Thymus (tissue), 11 donors: ENCODE data around the gene SNX2. TPM values are rescaled to one million over a fixed set of nuclear protein-coding genes. Genes with fewer than 3 reads are reported as not detected.

Experiments
- DNase-seq, 9 donors: peaks; one replicate each; pipeline ENCODE4 v3.0.0-alpha.2; 2013; ENCODE audit warnings: low spot score in 9 of 9, low read depth in 6 of 9, missing footprints in 1 of 9
- H3K27ac ChIP-seq, 2 donors: one replicate each; pipeline ENCODE4 v1.5.1; 2013; ENCODE audit warnings: control low read depth in 1 of 2, low read depth in 1 of 2, low read length in 1 of 2, mild to moderate bottlenecking in 1 of 2, moderate library complexity in 1 of 2
- H3K27me3 ChIP-seq, 2 donors: one replicate each; pipeline ENCODE4 v1.5.1; 2013; ENCODE audit warnings: low read length in 1 of 2; ENCODE audit not compliant: control insufficient read depth in 2 of 2, insufficient read depth in 1 of 2
- H3K36me3 ChIP-seq, 2 donors: one replicate each; pipeline ENCODE4 v1.5.1; 2013; ENCODE audit warnings: low read length in 1 of 2, mild to moderate bottlenecking in 1 of 2, moderate library complexity in 1 of 2; ENCODE audit not compliant: control insufficient read depth in 2 of 2, insufficient read depth in 2 of 2
- H3K4me1 ChIP-seq, 2 donors: one replicate each; pipeline ENCODE4 v1.5.1; 2013; ENCODE audit warnings: low read length in 2 of 2; ENCODE audit not compliant: control insufficient read depth in 2 of 2, insufficient read depth in 2 of 2
- H3K4me3 ChIP-seq, 2 donors: one replicate each; pipeline ENCODE4 v1.5.1; 2013; ENCODE audit warnings: low read length in 2 of 2, control low read depth in 1 of 2, mild to moderate bottlenecking in 1 of 2
- H3K9me3 ChIP-seq, 2 donors: one replicate each; pipeline ENCODE4 v1.5.1; 2013; ENCODE audit warnings: low read length in 1 of 2, mild to moderate bottlenecking in 1 of 2; ENCODE audit not compliant: control insufficient read depth in 2 of 2, insufficient read depth in 1 of 2
- WGBS: extraction: QIAGEN DNeasy Blood & Tissue Kit; methylation state at CpG from one replicate; pipeline ENCODE4 v1.1.7; 2013; 5-methylcytosine and 5-hydroxymethylcytosine counted together
- polyA plus RNA-seq: library from polyadenylated mRNA; stranded (reverse); fragments of 200-250 nt; gene quantifications from one replicate; pipeline ENCODE4 v1.2.3, GENCODE V29; 2013
- total RNA-seq: library from RNA; stranded (reverse); fragments of 120-200 nt; gene quantifications from one replicate; pipeline ENCODE4 v1.2.4, GENCODE V29; 2013
- donor health status: healthy.

Gene SNX2
- total and polyA plus RNA-seq, 2 donors: 47.1 to 50.2 TPM

DNA sequence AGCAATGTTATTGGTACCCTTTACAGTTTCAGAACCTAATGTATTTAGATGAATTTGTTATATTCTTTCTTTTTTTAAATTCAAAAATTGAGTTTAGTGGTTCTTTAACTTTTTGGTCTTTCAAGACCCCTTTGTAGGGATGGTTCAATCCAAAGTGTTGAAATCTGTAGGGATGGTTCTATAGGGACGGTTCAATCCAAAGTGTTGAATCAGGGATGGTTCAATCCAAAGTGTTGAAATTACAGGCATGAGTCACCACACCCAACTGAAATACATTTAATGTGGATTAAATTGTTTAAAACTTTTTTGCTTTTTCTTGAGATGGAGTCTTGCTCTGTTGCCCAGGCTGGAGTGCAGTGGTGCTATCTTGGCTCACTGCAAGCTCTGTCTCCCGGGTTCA lies 30.6 kb downstream of the SNX2 start:
- Histone ChIP-seq H3K4me3 (no peak overlapping the region), H3K27me3 (no peaks in the 10 kb centered on the region), H3K4me1 (no peaks in the 10 kb centered on the region), H3K27ac (no peak overlapping the region), H3K9me3 (no peaks in the 10 kb centered on the region), H3K36me3 (peaks cover 7 to 41% of the 10 kb centered on the region in 2 donors)
- 98% methylated on average over 2 of the region's 2 CpGs for WGBS
- no peak for DNase-seq

DNA sequence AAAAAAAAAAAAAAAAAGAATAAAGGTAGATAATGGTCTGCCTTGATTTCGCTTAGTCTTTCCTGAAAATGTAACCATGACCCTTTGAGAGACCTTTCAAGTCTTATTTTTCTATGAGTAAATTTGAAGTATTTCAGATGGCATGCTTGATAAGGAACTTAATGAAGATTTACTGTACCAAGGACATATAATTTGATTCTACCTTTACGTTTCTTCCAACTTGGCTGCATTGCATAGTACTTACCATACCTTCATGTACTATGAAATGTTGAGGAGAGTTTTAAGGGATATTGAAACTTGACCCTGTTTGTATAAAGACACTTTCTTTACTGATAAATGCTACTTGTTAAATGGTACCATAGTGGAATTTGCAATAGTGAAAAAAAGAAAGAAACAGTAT lies 35.5 kb downstream of the SNX2 start:
- peaks cover 0 to 13% of the 10 kb centered on the region in 2 donors for H3K36me3 ChIP-seq
- no peak overlapping the region for H3K27ac ChIP-seq
- 80% methylated on average over 2 of the region's 2 CpGs for WGBS
- H3K9me3 ChIP-seq: no peaks in the 10 kb centered on the region
- no peaks in the 10 kb centered on the region for H3K4me1 ChIP-seq
- no peak overlapping the region for H3K4me3 ChIP-seq
- DNase-seq: no peak
- no peaks in the 10 kb centered on the region for H3K27me3 ChIP-seq

DNA sequence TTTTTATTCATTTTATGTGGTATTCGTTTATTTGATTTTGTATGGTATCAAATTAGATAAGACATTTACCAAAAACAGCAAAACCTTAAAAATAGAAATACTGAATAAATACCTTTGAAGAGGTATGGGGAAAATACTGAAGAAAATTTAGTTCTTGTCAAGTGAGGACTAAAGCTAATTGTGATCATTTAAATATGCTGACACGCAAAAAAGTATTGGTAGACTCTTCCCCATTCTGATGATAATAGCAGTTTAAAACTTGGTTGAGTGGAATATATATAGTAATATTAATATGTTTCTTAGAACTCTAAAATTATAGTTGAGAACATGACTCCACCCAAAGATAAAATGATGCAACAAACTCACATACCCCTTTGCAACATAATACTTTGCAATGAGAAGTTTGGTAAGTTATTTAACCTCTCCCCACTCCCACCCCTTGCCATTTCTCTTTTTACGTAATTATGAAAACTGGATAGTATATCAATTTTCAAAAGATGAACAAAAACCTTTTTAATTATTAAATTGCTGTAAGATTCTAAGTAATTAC lies 40.4 kb downstream of the SNX2 start:
- no peak overlapping the region for H3K4me3 ChIP-seq
- no peaks in the 10 kb centered on the region for H3K9me3 ChIP-seq
- H3K27me3 ChIP-seq: no peaks in the 10 kb centered on the region
- WGBS: 97% methylated on average over 3 of the region's 3 CpGs
- H3K36me3 ChIP-seq: peaks cover 3 to 21% of the 10 kb centered on the region in 2 donors
- H3K4me1 ChIP-seq: no peaks in the 10 kb centered on the region
- no peak overlapping the region for H3K27ac ChIP-seq
- DNase-seq: no peak

DNA sequence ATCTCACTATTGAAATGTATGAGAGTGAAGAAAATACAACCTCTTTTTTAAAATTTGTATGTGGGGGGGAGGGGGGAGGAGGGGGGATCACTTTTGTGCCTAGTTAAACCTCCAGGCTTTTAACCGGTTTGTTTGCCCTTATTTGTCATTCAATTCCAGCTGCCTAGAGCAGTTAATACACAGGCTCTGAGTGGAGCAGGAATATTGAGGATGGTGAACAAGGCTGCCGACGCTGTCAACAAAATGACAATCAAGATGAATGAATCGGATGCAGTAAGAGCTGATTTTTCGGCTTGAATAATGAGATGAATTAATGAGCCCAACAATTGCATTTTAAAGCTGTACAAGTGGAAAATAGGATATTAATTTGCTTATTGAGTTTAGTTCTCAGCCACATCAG lies 41.9 kb downstream of the SNX2 start:
- Histone ChIP-seq H3K36me3 (peaks cover 3 to 26% of the 10 kb centered on the region in 2 donors), H3K27me3 (no peaks in the 10 kb centered on the region), H3K27ac (no peak overlapping the region), H3K4me1 (no peaks in the 10 kb centered on the region), H3K4me3 (no peak overlapping the region), H3K9me3 (no peaks in the 10 kb centered on the region)
- 98% methylated on average over 5 of the region's 5 CpGs for WGBS
- DNase-seq: no peak

DNA sequence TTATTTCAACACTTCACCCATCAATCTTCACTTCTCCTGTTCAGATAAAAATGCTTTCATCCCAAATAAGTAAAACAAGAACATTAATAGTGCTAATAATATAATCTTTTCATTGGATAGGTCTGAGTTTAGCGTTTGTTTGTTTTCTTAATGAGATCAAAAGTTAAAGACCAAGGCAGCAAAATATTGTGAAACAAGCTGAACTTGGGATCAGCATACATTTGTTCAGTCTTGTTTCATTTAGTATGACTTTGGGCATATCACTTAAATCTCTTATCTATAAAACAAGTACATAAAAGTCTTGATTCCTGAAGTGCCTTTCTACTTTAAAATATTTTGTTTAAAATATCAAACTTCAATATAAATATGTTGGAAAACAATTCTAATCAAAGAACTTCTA lies 57.1 kb downstream of the SNX2 start:
- H3K4me3 ChIP-seq: no peak overlapping the region
- H3K27me3 ChIP-seq: no peaks in the 10 kb centered on the region
- H3K9me3 ChIP-seq: no peaks in the 10 kb centered on the region
- H3K4me1 ChIP-seq: no peaks in the 10 kb centered on the region
- peaks cover 0 to 17% of the 10 kb centered on the region in 2 donors for H3K36me3 ChIP-seq
- 96% methylated on average over 1 of the region's 1 CpG for WGBS
- no peak overlapping the region for H3K27ac ChIP-seq
- no peak for DNase-seq

DNA sequence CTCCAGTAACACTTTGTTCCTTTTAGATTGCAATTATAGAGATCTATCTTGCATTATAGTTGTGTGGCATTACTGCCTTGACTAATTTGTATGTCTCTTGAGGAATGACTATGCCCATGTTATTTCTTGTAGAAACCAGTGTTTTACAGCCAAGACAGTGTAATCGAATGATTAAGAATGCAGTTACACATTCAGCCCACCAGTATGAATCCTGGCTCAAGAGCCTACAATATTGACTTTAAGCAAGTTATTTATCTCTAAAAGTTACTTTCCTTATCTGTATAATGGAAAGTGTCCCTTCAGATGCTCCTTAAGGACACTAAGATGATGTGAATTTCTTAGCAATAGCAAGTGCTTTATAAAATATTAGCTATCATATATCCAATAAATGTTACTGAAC lies 60.8 kb downstream of the SNX2 start:
- Histone ChIP-seq H3K4me3 (no peak overlapping the region), H3K27ac (no peak overlapping the region)
- WGBS: 96% methylated on average over 1 of the region's 1 CpG

DNA sequence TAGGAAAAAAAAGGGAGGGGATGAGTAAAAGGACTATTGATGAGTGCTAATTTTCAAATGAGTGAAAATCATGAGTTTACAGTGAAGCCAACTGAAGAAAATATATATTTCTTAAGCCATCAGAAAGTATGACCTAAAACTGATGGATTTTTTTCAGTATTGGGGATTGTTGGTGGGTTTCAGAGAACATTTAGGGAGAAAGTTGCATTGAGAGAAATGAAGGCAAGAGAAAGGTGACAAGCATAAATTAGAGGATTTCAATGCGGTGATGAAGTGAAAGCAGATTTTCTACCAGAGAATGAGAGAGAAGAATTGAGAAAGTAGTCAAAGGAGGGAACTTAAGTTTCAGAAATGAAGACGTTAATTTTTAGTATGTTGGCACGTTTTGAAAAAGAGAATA lies 62.1 kb downstream of the SNX2 start:
- 96% methylated on average over 3 of the region's 3 CpGs for WGBS
- H3K27ac ChIP-seq: no peak overlapping the region
- DNase-seq: no peak
- H3K4me3 ChIP-seq: no peak overlapping the region
- H3K4me1 ChIP-seq: no peaks in the 10 kb centered on the region
- no peaks in the 10 kb centered on the region for H3K36me3 ChIP-seq
- no peaks in the 10 kb centered on the region for H3K9me3 ChIP-seq
- H3K27me3 ChIP-seq: no peaks in the 10 kb centered on the region

More for the DNA sequence above, 60.8 kb downstream of the SNX2 start:
- DNase-seq: no peak
- no peaks in the 10 kb centered on the region for H3K36me3 ChIP-seq
- no peaks in the 10 kb centered on the region for H3K9me3 ChIP-seq
- no peaks in the 10 kb centered on the region for H3K4me1 ChIP-seq
- no peaks in the 10 kb centered on the region for H3K27me3 ChIP-seq

DNA sequence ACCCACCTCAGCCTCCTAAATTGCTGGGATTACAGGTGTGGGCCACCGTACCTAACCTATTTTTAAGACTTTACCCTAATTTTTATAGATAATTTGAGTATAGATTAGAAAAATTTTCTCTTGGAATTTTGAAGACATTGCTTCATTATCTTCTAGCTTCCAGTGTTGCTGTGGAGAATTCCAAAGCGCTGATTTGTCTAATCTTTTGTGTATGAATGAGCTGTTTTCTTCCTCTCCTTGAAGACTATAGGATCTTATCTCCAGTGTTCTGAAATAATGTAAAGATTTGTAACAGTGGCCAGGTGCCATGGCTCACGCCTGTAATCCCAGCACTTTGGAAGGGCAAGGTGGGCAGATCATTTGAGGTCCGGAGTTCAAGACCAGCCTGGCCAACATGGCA lies 64.9 kb downstream of the SNX2 start:
- Histone ChIP-seq H3K4me3 (no peak overlapping the region), H3K4me1 (peaks cover 5 to 6% of the 10 kb centered on the region in 2 donors), H3K27me3 (peaks cover 0 to 12% of the 10 kb centered on the region in 2 donors), H3K9me3 (no peaks in the 10 kb centered on the region), H3K27ac (no peak overlapping the region), H3K36me3 (no peaks in the 10 kb centered on the region)
- WGBS: 97% methylated on average over 4 of the region's 4 CpGs
- DNase-seq: no peak

DNA sequence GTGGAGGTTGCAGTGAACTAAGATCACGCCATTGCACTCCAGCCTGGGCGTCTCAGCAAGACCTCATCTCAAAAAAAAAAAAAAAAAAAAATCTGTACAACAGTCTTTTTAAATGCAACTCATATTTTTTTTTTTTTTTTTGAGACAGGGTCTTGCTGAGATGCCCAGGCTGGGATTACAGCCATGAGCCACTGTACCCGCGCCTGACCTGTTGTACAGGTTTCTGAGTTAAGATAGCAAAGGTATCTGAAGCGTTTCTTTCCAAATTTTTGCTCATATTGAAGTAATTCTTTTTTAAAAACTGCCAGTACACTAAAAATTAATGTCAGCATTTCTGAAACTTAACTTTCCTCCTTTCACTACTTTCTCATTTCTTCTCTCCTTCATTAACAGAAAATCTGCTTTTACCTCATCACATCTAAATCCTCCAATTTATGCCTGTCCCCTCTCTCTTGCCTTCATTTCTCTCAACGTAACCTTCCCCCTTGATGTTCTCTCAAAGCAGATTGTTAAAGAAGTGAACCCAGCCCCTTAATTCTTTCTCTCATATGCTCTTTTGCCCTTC lies 67.2 kb downstream of the SNX2 start:
- H3K27ac ChIP-seq: no peak overlapping the region
- peaks cover 5 to 34% of the 10 kb centered on the region in 2 donors for H3K27me3 ChIP-seq
- H3K36me3 ChIP-seq: no peaks in the 10 kb centered on the region
- no peak for DNase-seq
- H3K4me1 ChIP-seq: peaks cover 9 to 13% of the 10 kb centered on the region in 2 donors
- H3K4me3 ChIP-seq: no peak overlapping the region
- H3K9me3 ChIP-seq: no peaks in the 10 kb centered on the region
- 98% methylated on average over 6 of the region's 6 CpGs for WGBS
